Ascending aorta (tissue), 2 donors: ENCODE measurements around the gene CAMK2N1. TPM values are rescaled to one million over a fixed set of nuclear protein-coding genes. Genes with fewer than 3 reads are reported as not detected.

Source experiments
- DNase-seq, 2 donors: peaks; one replicate each; pipeline ENCODE4 v3.0.0-alpha.2; 2019; ENCODE audit warnings: low spot score in 2 of 2
- H3K27ac ChIP-seq, 2 donors: fragments of 200-600 bp; sonication (generic); one replicate each; pipeline ENCODE4 v1.5.1; 2016 to 2017; ENCODE audit warnings: mild to moderate bottlenecking in 1 of 2
- H3K27me3 ChIP-seq: fragments of 200-600 bp; sonication (generic); one replicate; pipeline ENCODE4 v1.5.1; 2017
- H3K36me3 ChIP-seq, 2 donors: fragments of 200-600 bp; sonication (generic); one replicate each; pipeline ENCODE4 v1.5.1; 2016
- H3K4me1 ChIP-seq, 2 donors: fragments of 200-600 bp; sonication (generic); one replicate each; pipeline ENCODE4 v1.5.1; 2016 to 2017; ENCODE audit warnings: mild to moderate bottlenecking in 1 of 2
- H3K4me3 ChIP-seq, 2 donors: fragments of 200-600 bp; sonication (generic); one replicate each; pipeline ENCODE4 v1.5.1; 2016 to 2017; ENCODE audit warnings: mild to moderate bottlenecking in 1 of 2
- H3K9me3 ChIP-seq, 2 donors: fragments of 200-600 bp; sonication (generic); one replicate each; pipeline ENCODE4 v1.5.1; 2016
- CTCF ChIP-seq, 3 experiments: fragments of 200-600 bp in 2 of 3; fragments of 450-650 bp in 1 of 3; sonication (generic) in 2 of 3; IDR thresholded peaks; one replicate each; pipeline ENCODE4 v1.5.1; 2016 to 2019; ENCODE audit warnings: antibody characterized with exemption in 3 of 3, mild to moderate bottlenecking in 1 of 3, moderate library complexity in 1 of 3
- intact Hi-C: fragments of 100-400 bp; cut with DNase I; formaldehyde crosslinking; loops from one replicate; pipeline ENCODE4 v1.15.1; 2023
- total RNA-seq: library from RNA; depleted of rRNA; stranded (reverse); fragments of >200 nt; gene quantifications from one replicate; pipeline ENCODE4 v1.1.0, GENCODE V29; 2016

CAMK2N1 gene
- total RNA-seq, 1 donor from 2014 or later = 1.9 TPM

GRCh38 chr1:20432891-20433290 lies 53.1 kb downstream of the CAMK2N1 start:
- no peak for TF ChIP-seq CTCF (IDR thresholded peaks at IDR 0.05)
- intact Hi-C loops = no loop called here
- Histone ChIP-seq H3K9me3 (no peaks in the 10 kb centered on the region), H3K36me3 (no peaks in the 10 kb centered on the region), H3K27me3 (no peaks in the 10 kb centered on the region), H3K4me3 (no peak overlapping the region), H3K4me1 (no peaks in the 10 kb centered on the region), H3K27ac (no peak overlapping the region)
- DNase-seq = no peak

Other genes starting within 250 kb of the CAMK2N1 start
- not detected for gene VWA5B1, start 195.3 kb downstream of the CAMK2N1 start, total RNA-seq
- gene MUL1, start 21.9 kb upstream of the CAMK2N1 start, total RNA-seq = 34.7 TPM
- gene FAM43B, start 66.4 kb upstream of the CAMK2N1 start, total RNA-seq = 0.75 TPM
- 10.1 TPM for gene CDA, start 102.9 kb upstream of the CAMK2N1 start, total RNA-seq
- gene PINK1, start 147.2 kb upstream of the CAMK2N1 start, total RNA-seq = 113 TPM
- 142 TPM for gene DDOST, start 175.2 kb upstream of the CAMK2N1 start, total RNA-seq
- gene KIF17, start 231.8 kb upstream of the CAMK2N1 start, total RNA-seq = 18.5 TPM
- not detected for gene SH2D5, start 246.5 kb upstream of the CAMK2N1 start, total RNA-seq